Purkinje cell (primary cell): ENCODE data around the gene PCDH7. TPM values are rescaled to one million over a fixed set of nuclear protein-coding genes. Genes with fewer than 3 reads are reported as not detected.

ENCODE experiments used
- polyA plus RNA-seq: library from polyadenylated mRNA; unstranded; fragments of >200 nt; fragmentation: Nextera tagmentation; gene quantifications from 2 replicates; pipeline ENCODE4 v1.2.1, GENCODE V29; 2014

The PCDH7 gene
- 0.60 and 15.1 TPM in 2 replicates for polyA plus RNA-seq

GRCh38 chr4:30720021-30720660, at the start of gene PCDH7:
Gene PCDH7, plus strand, starts transcription at chr4:30720369. Its CDS starts 1,054 bp downstream, at chr4:30721423.

